Stomach (tissue), 4 donors: Measurements from ENCODE around the gene KCNQ5.

Experiments
- EP300 ChIP-seq: sonication (generic); formaldehyde crosslinking; IDR thresholded peaks from one replicate; pipeline ENCODE4 v1.6.1; 2017; ENCODE audit warnings: antibody characterized with exemption
- POLR2A ChIP-seq, 4 donors: fragments of 450-650 bp; IDR thresholded peaks; one replicate each; pipeline ENCODE4 v1.6.1; 2016; ENCODE audit warnings: antibody characterized with exemption in 4 of 4, control low read depth in 2 of 4, mild to moderate bottlenecking in 1 of 4, moderate library complexity in 1 of 4
- POLR2AphosphoS5 ChIP-seq, 3 donors: sonication (generic); formaldehyde crosslinking; IDR thresholded peaks; one replicate each; pipeline ENCODE4 v1.6.1; 2016; ENCODE audit warnings: antibody characterized with exemption in 3 of 3
- TF ChIP-seq, protein P1 (sequence below), 7 experiments: fragments of 450-650 bp in 4 of 7; fragments of 200-600 bp in 3 of 7; sonication (generic) in 3 of 7; IDR thresholded peaks; one replicate each; pipeline ENCODE4 v1.5.1; 2016 to 2019; ENCODE audit warnings: antibody characterized with exemption in 7 of 7, control low read depth in 2 of 7, mild to moderate bottlenecking in 1 of 7

DNA sequence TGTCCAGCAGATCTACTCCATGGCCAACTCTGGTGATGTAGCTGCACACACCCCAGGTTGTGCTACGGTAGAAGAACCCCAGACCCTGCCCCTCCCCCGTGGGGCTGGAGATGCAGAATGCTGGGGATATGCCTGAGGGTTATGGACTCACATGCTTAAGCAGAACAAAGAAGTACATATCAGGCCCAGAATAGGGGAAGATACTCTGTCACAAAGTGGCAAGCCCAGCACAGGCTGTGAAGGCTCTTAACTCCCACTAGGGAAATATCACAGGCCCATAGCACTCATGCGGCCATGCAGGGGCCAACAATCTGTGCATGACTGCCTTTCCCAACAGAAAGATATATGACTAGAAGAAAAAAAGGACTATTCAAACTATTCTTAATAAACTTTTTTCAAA, 234.9 kb downstream of the KCNQ5 start:
- TF ChIP-seq POLR2AphosphoS5 (IDR thresholded peaks at IDR 0.05) = no peak
- TF ChIP-seq, protein P1, sequence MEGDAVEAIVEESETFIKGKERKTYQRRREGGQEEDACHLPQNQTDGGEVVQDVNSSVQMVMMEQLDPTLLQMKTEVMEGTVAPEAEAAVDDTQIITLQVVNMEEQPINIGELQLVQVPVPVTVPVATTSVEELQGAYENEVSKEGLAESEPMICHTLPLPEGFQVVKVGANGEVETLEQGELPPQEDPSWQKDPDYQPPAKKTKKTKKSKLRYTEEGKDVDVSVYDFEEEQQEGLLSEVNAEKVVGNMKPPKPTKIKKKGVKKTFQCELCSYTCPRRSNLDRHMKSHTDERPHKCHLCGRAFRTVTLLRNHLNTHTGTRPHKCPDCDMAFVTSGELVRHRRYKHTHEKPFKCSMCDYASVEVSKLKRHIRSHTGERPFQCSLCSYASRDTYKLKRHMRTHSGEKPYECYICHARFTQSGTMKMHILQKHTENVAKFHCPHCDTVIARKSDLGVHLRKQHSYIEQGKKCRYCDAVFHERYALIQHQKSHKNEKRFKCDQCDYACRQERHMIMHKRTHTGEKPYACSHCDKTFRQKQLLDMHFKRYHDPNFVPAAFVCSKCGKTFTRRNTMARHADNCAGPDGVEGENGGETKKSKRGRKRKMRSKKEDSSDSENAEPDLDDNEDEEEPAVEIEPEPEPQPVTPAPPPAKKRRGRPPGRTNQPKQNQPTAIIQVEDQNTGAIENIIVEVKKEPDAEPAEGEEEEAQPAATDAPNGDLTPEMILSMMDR (IDR thresholded peaks at IDR 0.05) = no peak
- no peak for TF ChIP-seq EP300
- no peak for TF ChIP-seq POLR2A (IDR thresholded peaks at IDR 0.05)
